Endothelial cell of hepatic sinusoid (primary cell): ENCODE results near the gene CEACAM1.
"Not testable (repeated sequence)": the region's sequence is repeated elsewhere in the genome, so short reads cannot be mapped to it uniquely, and the experiment has no call there.

ENCODE experiments used
- in situ Hi-C: cut with HindIII; loops from 2 replicates; pipeline ENCODE4 v1.10.0; 2017; ENCODE audit warnings: low sequenced_read_pairs

CEACAM1 gene

DNA sequence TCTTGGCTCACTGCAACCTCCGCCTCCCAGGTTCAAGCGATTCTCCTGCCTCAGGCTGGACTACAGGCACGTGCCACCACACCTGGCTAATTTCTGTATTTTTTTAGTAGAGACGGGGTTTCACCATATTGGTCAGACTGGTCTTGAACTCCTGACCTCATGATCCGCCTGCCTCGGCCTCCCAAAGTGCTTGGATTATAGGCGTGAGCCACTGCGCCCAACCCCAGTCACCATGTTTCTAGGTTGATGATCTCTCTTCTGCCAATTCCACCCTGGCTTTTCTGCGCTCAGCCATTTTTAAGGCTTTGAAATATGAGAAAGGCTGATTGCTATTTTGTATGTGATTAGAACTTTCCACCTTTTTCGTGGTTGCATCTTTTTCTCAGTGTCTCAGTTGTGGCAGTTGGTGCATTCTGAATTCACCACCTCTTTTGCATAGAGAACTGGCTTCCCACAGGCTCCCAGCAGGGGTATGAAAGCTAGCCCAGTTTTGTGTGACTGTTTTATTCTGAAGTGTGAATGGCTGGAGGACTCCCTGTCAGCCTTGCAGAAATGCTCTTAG is 15.5 kb downstream of the CEACAM1 start:
- in situ Hi-C loops: no loop called here

DNA sequence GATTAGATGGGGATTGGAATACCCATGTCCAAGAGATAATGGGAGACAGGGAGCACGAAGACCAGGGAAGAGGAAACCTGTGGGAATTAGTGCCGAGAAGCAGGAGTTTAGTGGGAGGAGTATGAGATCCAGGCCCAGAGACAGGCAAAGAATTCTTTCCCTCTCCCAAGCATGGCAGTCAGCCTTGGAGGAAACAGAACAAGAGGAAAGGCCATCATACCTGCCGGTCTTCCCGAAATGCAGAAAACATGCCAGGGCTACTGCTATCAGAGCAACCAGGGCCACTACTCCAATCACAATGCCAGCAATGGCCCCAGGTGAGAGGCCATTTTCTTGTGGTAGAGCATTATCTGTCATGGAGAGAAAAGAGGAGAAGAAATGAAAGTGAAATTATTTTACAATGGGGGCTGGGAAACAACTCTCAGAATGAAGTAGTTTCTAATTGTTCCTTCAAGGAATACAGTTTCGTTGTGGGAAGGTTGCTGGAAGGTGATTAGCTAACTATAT is 16.1 kb downstream of the CEACAM1 start:
- in situ Hi-C loops: no loop called here

DNA sequence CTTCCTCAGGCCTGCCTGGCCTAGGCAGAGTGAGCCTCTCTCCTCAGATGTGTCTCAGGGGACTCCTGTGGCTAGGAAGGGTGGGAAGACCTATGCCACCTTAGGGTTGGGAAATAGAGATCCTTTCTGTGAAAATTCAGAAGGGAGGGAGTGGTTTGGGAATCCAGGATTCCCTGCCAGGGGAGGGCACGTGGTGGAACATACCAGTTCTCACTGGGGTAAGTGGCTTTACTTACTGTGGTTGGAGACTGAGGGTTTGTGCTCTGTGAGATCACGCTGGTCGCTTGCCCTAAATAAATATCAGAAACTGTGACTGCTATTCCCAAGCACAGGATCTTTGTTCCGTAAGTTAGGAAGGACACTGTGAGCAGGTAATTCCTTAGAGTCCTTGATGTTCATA is 16.9 kb downstream of the CEACAM1 start:
- in situ Hi-C loops: no loop called here

DNA sequence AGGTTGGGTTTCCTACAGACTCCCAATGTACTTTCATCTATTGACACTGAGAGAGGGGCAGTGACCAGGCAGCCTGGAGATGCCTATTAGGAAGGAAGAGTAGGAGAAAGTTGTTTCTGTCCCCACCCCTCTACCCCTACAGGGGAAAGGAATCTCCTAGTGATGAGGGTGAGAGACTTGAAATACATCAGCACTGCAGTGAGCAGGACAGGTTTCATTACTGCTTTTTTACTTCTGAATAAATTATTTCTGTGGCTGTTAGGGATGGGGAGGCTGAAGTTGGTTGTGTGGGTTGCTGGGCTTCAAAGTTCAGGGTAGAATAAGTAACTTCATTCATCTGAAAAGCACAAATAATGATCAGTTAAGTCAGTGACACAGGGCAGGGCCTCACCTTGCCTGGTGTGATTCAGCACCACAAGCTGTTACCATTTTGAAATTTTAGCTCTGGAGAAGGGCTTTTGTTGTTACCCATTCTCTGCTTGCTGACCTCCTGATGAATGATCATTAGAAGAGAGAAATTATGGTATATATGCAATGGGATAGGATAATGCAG is 19.3 kb downstream of the CEACAM1 start:
- in situ Hi-C loops: no loop called here

DNA sequence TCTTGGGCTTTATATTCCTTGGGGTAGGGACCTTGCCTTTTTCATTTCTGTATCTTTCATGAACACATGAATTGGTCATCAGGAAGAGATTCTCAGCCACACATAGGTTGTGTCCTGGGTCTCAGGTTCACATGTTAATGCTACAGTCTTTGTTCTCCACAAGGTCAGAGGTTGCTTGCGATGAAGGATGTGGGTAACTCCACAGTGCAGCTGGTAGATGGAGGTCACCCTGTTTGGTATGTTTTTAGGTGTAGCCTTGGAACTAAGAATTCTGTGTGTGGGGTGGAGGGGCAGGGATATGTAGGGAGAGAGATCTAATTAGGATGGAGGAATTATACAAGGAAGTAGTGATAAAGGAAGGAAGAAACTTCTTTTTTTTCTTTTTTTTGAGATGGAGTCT is 23.2 kb downstream of the CEACAM1 start:
- in situ Hi-C loops: no loop called here

DNA sequence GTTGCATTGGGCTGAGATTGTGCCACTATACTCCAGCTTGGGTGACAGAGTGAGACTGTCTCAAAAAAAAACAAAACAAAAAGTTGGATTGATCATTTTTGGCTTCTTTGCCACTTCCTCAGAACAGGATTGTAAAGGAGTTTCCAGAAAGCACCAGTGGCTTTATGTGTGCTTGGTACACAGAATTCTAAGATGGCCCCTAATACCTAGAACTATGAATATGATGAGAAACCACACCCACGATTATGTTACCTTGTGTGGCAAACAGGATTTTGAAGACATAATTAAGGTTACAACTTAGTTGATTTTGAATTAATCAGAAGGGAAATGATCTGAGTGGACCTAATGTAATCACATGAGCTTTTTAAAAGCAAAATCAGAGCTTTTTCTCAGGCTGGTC is 26.5 kb downstream of the CEACAM1 start:
- in situ Hi-C loops: no loop called here

DNA sequence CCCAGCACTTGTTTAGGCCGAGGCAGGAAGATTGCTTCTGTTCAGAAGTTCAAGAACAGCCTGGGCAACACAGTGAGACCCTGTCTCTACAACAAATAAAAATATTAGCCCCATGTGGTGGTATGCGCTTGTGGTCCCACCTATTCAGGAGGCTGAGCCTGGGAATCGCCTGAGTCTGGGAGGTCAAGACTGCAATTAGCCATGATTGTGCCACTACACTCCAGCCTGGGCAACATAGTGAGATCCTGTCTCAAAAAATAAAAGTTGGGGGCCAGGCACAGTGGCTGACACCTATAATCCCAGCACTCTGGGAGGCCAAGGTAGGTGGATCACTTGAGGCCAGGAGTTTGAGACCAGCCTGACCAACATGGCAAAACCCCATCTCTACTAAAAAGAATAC is 27.0 kb downstream of the CEACAM1 start:
- in situ Hi-C loops: not testable (repeated sequence)

DNA sequence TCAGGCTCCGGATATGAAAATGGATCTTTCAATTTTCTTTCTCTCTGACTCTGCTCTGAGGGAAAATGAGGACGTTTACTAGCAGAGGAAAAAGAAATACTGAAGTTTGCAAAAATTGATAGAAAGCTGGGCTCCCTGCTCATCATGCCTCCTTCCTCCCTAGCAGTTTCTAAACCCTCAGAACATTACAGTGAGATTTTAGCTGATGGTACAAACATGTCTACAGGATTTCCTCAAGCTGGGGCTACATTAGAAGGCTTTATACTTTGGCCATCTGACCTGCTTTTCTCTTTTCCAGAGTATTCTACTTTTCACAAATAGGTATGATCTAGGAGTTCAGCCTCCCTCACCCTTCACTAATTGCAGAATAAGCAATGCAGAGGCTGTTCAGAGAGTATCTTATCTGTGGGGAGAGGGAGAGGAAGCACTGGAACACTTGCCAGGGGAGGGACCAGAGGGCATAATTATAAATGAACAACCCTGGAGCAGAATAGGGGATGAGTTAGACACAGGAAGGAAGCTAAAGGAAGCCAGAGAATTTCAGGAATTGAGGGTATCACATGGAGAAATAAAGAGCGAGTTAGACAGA is 30.0 kb downstream of the CEACAM1 start:
- in situ Hi-C loops: no loop called here

DNA sequence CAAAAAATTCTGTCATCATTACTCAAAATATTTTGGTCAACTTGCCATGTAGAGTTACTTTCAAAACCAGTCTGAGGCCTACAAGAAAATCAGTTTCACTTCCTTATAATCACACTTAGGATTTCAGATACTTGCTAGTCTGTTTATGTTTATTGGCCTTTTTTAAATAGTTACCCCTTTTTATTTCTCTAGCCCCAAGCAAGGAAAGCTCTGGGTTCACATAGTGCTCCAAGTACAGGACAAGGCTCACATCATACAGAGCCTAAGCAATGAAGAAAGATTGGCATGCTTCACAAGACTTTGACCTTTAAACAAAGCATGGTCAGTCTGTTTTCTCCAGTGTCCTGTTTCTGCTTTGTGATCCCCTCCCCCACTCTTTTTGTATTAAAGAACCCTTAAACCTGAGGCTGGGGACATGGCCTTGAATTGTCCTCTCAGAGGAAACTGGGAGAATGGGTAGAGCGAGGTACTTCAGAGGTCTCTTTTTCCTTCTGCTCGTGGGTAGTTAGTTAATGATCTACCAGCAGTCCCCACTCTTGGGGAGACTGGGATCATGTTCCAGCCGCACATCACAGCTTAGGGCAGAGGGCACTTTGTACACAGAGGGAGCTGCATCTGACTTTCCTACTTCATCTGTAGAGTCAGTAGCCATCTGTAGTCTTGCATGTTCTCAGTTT is 30.7 kb downstream of the CEACAM1 start:
- in situ Hi-C loops: no loop called here

DNA sequence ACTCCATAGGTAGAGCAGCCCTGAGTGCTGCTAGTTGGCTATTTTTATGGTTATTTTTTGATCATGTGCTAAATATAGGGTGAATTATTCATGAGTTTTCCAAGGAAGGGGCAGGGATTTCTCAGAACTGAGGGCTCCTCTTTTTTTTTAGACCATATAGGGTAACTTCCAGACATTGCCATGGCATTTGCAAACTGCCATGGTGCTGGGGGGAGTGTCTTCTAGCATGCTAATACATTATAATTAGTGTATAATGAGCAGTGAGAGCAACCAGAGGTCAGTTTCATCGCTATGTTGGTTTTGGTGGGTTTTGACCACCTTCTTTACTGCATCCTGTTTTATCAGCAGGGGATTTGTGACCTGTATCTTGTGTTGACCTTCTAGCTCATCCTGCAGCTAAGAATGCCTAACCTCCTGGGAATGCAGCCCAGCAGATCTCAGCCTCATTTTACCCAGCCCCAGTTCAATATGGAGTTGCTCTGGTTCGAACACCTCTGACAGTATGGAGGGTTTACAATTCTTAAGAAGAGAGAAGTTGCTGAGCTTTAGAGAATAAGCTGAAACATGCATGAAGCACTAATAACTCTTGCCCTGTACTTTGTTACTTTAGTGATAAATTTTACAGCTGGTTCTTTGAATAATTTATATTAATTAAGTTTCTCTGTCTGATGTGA is 31.7 kb downstream of the CEACAM1 start:
- in situ Hi-C loops: no loop called here

DNA sequence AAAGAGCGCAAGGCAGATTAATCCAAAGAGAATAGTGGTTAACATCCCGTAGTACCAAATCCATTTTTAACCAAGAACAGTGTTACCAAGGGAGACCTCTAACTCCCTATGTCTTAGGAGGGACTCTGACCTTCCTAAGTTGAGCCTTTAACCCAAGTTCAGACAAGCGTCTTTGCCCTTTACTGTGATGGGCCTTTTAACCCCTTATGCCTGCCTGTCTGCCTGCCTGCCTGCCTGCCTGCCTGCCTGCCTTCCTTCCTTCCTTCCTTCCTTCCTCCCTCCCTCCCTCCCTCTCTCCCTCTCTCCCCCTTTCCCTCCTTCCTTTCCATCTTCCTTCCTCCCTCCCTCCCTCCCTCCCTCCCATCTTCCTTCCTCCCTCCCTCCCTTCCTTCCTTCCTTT is 32.6 kb downstream of the CEACAM1 start:
- in situ Hi-C loops: no loop called here

DNA sequence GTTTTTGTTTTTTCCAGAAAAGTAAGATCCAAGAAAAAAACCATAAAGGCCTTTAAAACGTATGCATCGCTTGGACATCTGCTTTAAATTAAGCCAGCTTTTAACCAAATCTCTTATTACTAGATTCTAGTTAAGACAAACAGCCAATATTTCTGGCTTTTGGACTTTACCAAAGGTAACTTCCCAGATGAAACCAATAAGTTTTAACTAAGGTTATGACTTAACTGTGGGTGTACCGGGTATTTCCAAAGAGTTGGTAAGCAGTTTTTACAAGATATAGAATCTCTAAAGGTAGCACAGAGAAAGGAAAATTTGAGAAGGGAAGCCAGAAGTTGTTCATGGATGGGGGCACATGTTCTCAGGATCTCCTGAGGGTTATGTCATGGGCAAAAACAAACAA is 34.0 kb downstream of the CEACAM1 start:
- in situ Hi-C loops: no loop called here

DNA sequence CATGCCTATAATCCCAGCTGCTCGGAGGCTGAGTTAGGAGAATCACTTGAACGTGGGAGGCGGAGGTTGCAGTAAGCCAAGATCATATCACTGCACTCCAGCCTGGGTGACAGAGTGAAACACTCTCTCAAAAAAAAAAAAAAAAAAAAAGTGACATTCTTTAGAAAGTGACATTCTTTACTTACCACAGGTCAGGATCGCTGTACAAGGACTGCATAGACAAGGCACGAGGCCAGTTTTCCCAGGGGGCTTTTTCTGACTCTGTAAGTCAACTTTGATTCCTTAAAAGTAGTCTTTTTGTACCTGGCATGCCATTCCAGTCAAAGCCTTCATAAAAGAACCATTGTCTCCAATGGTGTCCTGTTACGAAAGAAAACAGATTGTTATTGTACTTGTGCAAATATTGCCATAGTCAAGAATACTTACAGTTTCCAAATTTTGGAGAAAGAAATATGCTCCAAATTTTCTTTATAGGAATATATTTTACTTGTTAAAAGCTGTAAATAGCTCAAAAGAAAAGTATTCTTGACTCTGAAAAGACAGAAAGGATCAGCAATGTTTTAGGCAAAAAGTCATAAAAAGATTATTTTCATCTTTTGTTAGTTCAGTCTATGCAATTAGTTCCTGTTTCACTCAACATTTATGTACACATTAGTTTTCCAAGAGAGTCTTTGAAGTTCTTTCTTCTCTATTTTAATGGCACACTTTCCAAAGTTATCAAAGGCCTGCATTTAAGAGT is 39.3 kb downstream of the CEACAM1 start:
- in situ Hi-C loops: no loop called here

DNA sequence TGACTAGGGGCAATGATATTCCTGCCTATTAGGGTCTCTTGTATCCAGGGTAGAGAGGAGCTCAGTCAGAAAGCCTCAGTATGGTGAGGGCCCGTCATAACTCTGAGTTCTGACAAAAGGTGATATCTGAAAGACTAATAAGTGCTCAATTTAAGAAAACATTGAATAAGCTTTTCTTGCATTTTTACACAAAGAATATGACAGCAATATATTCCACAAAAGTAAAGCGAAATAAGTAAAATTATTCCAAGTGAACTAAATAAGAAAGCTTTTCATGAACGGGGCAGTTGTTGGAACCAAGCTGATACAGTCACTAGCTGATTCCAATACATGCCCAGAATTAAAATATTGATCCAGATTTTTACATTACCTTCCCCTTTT is 40.5 kb downstream of the CEACAM1 start:
- in situ Hi-C loops: no loop called here

DNA sequence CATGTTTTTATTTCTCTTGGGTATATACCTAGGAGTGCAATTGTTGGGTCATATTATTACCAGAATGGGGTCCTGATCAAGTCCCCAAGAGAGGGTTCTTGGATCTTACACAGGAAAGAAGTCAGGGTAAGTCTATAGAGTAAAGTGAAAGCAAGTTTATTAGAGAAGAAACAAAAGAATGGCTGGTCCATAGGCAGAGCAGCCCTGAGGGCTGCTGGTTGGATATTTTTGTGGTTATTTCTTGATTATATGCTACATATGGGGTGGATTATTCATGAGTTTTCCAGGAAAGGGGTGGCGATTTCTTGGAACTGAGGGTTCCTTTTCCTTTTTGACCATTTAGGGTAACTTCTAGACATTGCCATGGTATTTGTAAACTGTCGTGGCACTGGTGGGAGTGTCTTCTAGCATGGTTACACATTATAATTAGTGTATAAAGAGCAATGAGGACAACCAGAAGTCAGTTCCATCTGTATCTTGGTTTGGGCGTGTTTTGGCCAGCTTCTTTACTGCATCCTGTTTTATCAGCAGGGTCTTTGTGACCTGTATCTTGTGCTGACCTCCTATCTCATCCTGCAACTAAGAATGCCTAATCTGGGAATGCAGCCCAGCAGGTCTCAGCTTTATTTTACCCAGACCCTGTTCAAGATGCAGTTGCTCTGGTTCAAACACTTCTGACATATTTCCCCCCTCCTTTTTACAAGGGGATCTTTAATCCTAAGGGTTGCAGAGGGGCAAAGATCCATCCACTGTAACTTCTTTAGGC is 41.1 kb downstream of the CEACAM1 start:
- in situ Hi-C loops: no loop called here

DNA sequence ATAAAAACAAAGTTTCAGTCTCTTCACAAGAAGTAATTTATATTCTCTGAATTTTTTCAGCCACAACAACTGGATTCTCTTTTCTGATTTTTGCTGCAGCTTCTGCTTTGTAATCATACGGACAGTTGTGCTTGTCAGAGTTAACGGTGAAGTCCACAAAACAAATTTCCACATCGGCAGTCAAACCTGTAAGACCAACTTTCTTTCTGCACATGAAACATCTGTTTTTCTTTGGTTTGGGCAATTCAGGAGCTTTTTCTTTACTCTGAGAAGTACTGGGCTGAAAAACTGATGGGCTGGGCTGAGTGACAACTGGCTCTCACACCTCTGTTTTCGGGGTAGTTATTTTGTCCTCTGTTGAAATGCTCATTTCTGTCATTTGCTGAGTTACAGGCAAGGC is 43.2 kb downstream of the CEACAM1 start:
- in situ Hi-C loops: not testable (repeated sequence)

DNA sequence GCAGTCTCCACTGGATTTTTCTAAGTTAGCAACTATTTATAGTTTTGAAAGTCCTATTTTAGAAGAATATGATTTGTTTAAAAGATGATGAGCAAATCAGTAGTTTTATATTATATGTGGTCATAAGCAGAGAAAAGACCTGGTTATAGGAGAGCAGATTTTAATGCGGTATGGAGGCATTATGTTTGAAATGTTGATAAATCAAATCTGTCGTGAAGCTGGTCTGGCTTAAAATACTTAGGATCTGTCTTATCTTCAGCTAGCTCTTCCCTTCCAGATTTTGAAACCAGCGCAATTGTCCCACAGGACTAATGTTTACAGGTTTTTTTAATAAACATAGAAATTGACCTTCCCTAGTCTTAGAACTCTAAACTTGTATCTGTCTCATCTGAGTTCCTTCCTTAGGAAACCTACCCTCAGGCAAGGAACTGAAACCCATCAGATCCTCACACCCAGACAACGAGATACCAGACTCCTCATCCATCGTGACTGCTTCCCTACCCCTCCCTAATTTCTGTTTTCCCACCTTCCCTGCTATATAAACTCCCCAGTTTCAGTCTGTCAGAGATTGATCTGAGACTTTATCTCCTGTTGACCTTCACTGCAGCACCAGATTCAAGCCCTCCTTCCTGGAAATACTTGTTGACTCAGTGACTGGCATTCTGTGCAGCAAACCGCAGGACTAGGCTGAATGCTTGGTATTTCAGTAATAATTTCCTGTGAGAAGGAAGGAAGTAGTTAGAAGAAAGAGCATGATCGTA is 47.8 kb downstream of the CEACAM1 start:
- in situ Hi-C loops: no loop called here

DNA sequence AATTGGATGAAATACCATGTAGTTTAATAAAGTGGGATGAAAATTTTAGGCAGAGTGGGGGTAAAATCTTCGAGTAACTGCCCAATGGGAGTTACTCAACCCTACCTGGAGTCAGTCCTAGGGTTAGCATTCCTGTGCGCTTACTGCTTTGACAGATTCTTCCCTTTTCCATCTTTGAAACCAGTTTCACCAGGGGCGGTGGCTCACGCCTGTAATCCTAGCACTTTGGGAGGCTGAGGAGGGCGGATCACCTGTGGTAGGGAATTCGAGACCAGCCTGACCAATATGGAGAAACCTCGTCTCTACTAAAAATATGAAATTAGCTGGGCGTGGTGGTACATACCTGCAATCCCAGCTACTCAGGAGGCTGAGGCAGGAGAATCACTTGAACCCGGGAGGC is 48.5 kb downstream of the CEACAM1 start:
- in situ Hi-C loops: no loop called here

DNA sequence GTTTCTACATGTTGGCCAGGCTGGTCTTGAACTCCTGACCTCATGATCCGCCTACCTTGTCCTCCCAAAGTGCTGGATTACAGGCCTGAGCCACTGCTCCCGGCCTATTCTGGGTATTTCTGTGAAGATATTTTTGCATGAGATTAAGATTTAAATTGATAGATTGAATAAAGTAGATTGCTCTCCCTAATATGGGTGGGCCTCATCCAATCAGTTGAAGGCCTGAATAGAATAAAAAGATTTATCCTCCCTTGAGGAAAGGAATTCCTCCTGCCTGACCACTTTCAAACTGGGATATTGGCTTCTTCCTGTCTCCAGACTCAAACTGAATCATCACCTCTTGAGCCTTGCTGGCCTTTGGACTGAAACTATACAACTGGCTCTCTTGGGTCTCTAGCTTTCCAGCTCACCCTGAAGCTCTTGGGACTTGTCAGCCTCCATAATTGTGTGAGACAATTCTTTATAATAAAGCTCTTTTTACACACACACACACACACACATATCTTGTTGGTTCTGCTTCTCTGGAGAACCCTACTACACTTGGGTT is 49.4 kb downstream of the CEACAM1 start:
- in situ Hi-C loops: no loop called here
